ENCODE results near the gene RAPGEF4.

GRCh38 chr2:173075056-173075780 lies 339.6 kb downstream of the RAPGEF4 start:
- TF ChIP-seq, protein P1, sequence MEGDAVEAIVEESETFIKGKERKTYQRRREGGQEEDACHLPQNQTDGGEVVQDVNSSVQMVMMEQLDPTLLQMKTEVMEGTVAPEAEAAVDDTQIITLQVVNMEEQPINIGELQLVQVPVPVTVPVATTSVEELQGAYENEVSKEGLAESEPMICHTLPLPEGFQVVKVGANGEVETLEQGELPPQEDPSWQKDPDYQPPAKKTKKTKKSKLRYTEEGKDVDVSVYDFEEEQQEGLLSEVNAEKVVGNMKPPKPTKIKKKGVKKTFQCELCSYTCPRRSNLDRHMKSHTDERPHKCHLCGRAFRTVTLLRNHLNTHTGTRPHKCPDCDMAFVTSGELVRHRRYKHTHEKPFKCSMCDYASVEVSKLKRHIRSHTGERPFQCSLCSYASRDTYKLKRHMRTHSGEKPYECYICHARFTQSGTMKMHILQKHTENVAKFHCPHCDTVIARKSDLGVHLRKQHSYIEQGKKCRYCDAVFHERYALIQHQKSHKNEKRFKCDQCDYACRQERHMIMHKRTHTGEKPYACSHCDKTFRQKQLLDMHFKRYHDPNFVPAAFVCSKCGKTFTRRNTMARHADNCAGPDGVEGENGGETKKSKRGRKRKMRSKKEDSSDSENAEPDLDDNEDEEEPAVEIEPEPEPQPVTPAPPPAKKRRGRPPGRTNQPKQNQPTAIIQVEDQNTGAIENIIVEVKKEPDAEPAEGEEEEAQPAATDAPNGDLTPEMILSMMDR (IDR thresholded peaks at IDR 0.05): no peak
- TF ChIP-seq POLR2A (IDR thresholded peaks at IDR 0.05): no peak

Data from Peyer's patch (tissue), 4 donors.